Thyroid gland (tissue), 4 donors: ENCODE data around the gene CACNA1B.

Source experiments
- POLR2A ChIP-seq, 2 donors: fragments of 450-650 bp; IDR thresholded peaks; one replicate each; pipeline ENCODE4 v1.6.1; 2017; ENCODE audit warnings: antibody characterized with exemption in 2 of 2, mild to moderate bottlenecking in 2 of 2, moderate library complexity in 1 of 2
- TF ChIP-seq, protein P1 (sequence below), 6 experiments: fragments of 200-600 bp in 3 of 6; fragments of 450-650 bp in 3 of 6; sonication (generic) in 3 of 6; IDR thresholded peaks; one replicate each; pipeline ENCODE4 v1.5.1; 2016 to 2019; ENCODE audit warnings: antibody characterized with exemption in 6 of 6, mild to moderate bottlenecking in 2 of 6, inconsistent platforms in 1 of 6, moderate library complexity in 1 of 6

DNA sequence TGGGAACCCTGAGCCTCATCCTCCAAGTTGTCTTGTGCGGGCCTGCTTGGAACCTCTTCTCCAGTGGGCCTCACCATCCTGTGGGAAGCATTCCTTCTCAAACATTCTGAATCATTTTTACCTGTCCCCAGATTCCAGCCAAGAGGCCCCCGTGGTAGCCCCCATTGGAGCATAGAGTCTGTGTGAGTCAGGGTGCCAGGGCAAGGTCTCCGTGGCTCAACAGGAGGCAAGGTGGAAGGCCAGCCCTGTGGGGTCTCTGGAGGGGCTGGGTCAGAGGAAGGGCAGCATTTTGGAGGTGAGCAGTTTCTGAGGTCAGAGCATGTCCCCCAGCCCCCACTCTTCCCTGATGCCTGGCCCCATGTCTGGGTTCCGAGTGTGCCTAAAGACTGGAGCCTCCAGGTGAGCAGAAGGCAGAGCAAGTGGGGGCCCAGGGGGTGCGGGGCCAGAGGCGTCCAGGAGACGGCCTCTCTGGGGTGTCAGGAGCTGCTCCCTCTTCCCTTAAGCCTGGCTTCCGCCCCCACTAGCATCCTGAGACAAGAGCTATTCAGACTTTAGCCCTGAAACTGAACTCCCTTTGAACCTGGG lies 2.1 kb downstream of the CACNA1B start:
- TF ChIP-seq, protein P1, sequence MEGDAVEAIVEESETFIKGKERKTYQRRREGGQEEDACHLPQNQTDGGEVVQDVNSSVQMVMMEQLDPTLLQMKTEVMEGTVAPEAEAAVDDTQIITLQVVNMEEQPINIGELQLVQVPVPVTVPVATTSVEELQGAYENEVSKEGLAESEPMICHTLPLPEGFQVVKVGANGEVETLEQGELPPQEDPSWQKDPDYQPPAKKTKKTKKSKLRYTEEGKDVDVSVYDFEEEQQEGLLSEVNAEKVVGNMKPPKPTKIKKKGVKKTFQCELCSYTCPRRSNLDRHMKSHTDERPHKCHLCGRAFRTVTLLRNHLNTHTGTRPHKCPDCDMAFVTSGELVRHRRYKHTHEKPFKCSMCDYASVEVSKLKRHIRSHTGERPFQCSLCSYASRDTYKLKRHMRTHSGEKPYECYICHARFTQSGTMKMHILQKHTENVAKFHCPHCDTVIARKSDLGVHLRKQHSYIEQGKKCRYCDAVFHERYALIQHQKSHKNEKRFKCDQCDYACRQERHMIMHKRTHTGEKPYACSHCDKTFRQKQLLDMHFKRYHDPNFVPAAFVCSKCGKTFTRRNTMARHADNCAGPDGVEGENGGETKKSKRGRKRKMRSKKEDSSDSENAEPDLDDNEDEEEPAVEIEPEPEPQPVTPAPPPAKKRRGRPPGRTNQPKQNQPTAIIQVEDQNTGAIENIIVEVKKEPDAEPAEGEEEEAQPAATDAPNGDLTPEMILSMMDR (IDR thresholded peaks at IDR 0.05) = no peak
- TF ChIP-seq POLR2A (IDR thresholded peaks at IDR 0.05) = no peak
